ENCODE measurements around the gene MEIOB.

DNA sequence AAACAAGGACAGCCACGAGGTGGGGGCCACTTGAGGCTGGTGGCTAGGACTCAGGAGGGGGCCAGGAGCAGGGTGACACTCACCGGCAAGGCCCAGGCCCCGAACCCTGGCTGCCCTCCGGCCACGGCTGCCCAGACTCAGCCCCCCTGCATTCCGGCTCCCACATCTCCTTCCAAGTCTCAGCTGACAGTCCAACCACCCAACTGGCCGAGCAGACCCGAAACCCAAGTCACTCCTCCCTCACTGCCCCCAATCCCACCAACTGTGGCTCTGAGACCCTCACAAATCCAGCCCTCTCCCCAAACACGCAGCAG, 54.7 kb downstream of the MEIOB start:
- TF ChIP-seq CTCF (IDR thresholded peaks at IDR 0.05) (no peak), POLR2A (IDR thresholded peaks at IDR 0.05) (no peak), POLR2AphosphoS5 (IDR thresholded peaks at IDR 0.05) (no peak)

All from stomach (tissue), 4 donors.